ENCODE results near the gene CBX7. TPM values are rescaled to one million over a fixed set of nuclear protein-coding genes. Genes with fewer than 3 reads are reported as not detected.

The CBX7 gene
- total RNA-seq, 1 donor from 2014 or later: 5.9 TPM

DNA sequence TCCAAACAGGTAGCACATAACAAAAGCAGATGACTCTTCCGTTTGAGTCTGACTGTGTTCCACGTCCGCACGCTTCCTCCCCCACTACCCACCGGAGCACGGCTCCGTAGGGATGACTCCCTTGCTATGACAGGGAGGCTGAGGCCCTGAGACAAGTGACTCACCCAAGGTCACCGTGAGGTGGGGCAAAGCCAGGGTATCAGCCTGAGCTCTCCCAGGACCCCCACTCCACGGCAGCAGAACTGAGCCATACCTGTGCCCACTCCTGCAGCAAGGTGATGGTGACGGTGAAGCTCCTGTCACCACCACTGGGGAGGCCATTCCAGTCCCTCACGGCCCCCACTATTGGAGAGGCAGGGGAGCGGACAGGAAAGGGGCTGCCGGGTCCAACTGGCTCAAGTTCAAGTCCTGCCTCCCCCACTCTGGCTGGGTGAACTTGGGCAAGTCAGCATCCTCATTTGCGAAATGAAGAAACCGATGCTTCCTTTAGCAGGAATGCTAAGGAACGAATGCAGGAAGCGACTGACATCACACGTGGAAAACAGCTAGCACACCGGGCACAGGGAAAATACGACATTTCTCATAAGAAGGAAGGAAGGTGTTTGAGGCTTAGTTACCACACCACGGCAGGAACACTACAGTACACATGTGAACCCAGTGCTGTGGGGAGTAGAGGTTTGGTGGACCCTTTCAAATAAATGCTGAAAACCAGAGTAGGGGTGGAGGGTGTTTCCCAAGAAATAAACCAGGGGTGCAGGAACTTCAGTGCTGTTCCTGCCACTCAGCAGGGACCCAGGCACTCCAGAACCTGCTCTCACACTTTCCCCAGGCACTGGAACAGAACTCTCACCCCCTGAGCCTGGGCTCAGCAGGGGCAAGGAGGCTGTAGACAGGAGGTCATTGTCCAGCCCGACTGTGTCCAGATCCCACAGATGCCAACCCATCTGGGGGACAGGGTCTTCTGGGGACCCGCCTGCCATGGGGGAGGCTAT lies 32.4 kb upstream of the CBX7 start:
- Mint-ChIP-seq H3K9me3 (ENCODE audit: unreplicated experiment) (peaks cover 5% of the 10 kb centered on the region), H3K36me3 (ENCODE audit: unreplicated experiment) (peaks cover 4% of the 10 kb centered on the region), H3K4me3 (ENCODE audit: unreplicated experiment) (no peak overlapping the region), H3K27me3 (ENCODE audit: unreplicated experiment) (peaks cover 3% of the 10 kb centered on the region), H3K4me1 (ENCODE audit: low read depth, unreplicated experiment) (peaks cover 10% of the 10 kb centered on the region), H3K27ac (ENCODE audit: unreplicated experiment) (peak overlapping the region; percentile 1)
- TF ChIP-seq, protein P1, sequence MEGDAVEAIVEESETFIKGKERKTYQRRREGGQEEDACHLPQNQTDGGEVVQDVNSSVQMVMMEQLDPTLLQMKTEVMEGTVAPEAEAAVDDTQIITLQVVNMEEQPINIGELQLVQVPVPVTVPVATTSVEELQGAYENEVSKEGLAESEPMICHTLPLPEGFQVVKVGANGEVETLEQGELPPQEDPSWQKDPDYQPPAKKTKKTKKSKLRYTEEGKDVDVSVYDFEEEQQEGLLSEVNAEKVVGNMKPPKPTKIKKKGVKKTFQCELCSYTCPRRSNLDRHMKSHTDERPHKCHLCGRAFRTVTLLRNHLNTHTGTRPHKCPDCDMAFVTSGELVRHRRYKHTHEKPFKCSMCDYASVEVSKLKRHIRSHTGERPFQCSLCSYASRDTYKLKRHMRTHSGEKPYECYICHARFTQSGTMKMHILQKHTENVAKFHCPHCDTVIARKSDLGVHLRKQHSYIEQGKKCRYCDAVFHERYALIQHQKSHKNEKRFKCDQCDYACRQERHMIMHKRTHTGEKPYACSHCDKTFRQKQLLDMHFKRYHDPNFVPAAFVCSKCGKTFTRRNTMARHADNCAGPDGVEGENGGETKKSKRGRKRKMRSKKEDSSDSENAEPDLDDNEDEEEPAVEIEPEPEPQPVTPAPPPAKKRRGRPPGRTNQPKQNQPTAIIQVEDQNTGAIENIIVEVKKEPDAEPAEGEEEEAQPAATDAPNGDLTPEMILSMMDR (IDR thresholded peaks at IDR 0.05; ENCODE audit: partially characterized antibody, unreplicated experiment): no peak
- no peak for DNase-seq

DNA sequence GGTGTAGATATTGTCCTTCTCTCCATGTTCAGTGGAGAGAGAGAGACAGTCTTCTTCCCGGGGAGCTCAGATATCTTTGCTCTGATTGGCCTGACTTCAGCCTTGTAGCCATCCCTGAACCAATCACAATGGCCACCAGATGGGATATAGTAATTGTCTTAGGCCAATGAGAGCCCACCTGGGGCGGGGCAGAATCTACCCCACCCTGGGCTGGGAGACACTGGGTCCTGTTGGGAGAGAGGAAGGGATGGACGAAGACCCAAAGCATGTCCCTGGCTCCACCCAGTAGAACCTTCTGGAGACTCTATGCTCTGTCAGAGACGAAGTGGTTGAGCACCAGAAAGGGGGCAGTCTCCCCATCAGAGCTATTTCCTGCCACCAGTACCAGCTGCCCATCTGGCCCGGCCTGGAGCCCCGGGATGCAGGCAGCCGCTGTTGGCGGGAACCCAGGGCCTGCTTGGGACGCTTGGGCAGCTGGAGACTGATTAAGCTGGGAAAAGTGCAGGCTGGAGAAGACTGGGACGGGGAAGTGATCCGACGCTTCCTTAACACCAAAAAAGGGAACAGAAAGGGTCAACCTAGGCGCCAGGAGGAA lies 31.6 kb upstream of the CBX7 start:
- peaks cover 4% of the 10 kb centered on the region for H3K36me3 Mint-ChIP-seq (ENCODE audit: unreplicated experiment)
- H3K27me3 Mint-ChIP-seq (ENCODE audit: unreplicated experiment): peaks cover 5% of the 10 kb centered on the region
- DNase-seq: no peak
- no peak overlapping the region for H3K4me3 Mint-ChIP-seq (ENCODE audit: unreplicated experiment)
- TF ChIP-seq, protein P1 (IDR thresholded peaks at IDR 0.05; ENCODE audit: partially characterized antibody, unreplicated experiment): no peak
- H3K27ac Mint-ChIP-seq (ENCODE audit: unreplicated experiment): no peak overlapping the region
- H3K9me3 Mint-ChIP-seq (ENCODE audit: unreplicated experiment): peaks cover 8% of the 10 kb centered on the region
- H3K4me1 Mint-ChIP-seq (ENCODE audit: low read depth, unreplicated experiment): peaks cover 15% of the 10 kb centered on the region

DNA sequence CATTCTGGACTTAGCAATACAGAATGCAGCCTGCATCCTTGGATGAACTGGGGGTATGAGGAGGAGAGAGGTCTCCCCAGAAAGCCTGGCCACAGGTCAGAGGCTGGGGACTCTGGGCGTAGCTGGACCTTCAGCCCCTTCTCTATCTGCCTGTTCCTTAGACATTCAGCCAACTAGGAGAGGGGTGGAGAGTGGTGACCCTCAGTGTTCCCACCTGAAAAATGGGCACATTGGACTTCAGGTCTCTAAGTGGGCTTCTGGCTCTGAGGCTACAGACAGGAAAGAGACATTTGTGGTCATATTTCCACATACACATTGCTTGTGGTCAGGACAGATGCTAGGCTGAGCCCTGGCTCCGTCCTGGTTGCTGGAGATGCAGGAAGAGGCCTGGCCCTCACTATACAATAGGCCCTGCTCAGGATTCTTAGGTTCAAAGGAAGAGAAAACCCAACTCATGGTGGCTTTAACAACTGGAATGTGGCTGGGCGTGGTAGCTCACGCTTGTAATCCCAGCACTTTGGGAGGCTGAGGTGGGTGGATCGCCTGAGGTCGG lies 30.1 kb upstream of the CBX7 start:
- Mint-ChIP-seq H3K4me3 (ENCODE audit: unreplicated experiment) (no peak overlapping the region), H3K4me1 (ENCODE audit: low read depth, unreplicated experiment) (peaks cover 16% of the 10 kb centered on the region), H3K27ac (ENCODE audit: unreplicated experiment) (no peak overlapping the region), H3K36me3 (ENCODE audit: unreplicated experiment) (peaks cover 4% of the 10 kb centered on the region), H3K27me3 (ENCODE audit: unreplicated experiment) (peaks cover 7% of the 10 kb centered on the region), H3K9me3 (ENCODE audit: unreplicated experiment) (peaks cover 11% of the 10 kb centered on the region)
- TF ChIP-seq, protein P1 (IDR thresholded peaks at IDR 0.05; ENCODE audit: partially characterized antibody, unreplicated experiment): no peak
- no peak for DNase-seq

DNA sequence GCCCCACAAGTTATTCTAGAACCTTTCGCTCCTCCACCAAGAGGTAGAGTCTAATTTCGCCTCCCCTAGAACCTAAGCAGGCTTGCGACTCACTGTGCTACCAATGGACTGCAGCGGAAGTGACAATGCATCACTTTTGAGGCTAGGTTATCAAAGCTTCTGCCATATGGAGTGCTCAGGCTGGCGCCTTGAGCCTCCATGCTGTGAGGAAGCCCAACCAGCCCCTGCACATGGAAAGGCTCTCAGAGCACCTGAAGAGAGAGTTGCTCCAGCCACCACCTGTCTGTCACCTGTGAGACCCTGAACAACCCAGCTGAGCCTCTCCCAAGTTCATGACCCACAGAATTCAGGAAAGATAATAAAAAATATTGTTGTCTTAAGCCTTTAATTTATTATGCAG lies 29.3 kb upstream of the CBX7 start:
- H3K27ac Mint-ChIP-seq (ENCODE audit: unreplicated experiment): no peak overlapping the region
- H3K4me1 Mint-ChIP-seq (ENCODE audit: low read depth, unreplicated experiment): peaks cover 18% of the 10 kb centered on the region
- H3K4me3 Mint-ChIP-seq (ENCODE audit: unreplicated experiment): peak overlapping the region; percentile 18
- peaks cover 4% of the 10 kb centered on the region for H3K36me3 Mint-ChIP-seq (ENCODE audit: unreplicated experiment)
- TF ChIP-seq, protein P1 (IDR thresholded peaks at IDR 0.05; ENCODE audit: partially characterized antibody, unreplicated experiment): no peak
- peaks cover 7% of the 10 kb centered on the region for H3K27me3 Mint-ChIP-seq (ENCODE audit: unreplicated experiment)
- H3K9me3 Mint-ChIP-seq (ENCODE audit: unreplicated experiment): peaks cover 11% of the 10 kb centered on the region
- no peak for DNase-seq

All from glutamatergic neuron (in vitro differentiated cells).